ENCODE results near the gene NFILZ. TPM values are rescaled to one million over a fixed set of nuclear protein-coding genes. Genes with fewer than 3 reads are reported as not detected.
"Not testable (repeated sequence)": the region's sequence is repeated elsewhere in the genome, so short reads cannot be mapped to it uniquely, and the experiment has no call there.

Gene NFILZ
- total RNA-seq, 1 donor = not detected

GRCh38 chr19:8607386-8607785, 23.0 kb upstream of the NFILZ start:
- H3K9me3 ChIP-seq (ENCODE audit: low read depth, low read length) = no peaks in the 10 kb centered on the region
- peaks cover 12% of the 10 kb centered on the region for H3K27me3 ChIP-seq (ENCODE audit: insufficient read depth, low read length)
- H3K4me3 ChIP-seq (ENCODE audit: low read length) = no peak overlapping the region
- H3K4me1 ChIP-seq (ENCODE audit: insufficient read depth, low read length) = peaks cover 27% of the 10 kb centered on the region

- H3K9me3 ChIP-seq (ENCODE audit: low read depth, low read length) = no peaks in the 10 kb centered on the region
- H3K4me3 ChIP-seq (ENCODE audit: low read length) = no peak overlapping the region
Measured at GRCh38 chr19:8608941-8609278, 21.5 kb upstream of the NFILZ start.

DNA sequence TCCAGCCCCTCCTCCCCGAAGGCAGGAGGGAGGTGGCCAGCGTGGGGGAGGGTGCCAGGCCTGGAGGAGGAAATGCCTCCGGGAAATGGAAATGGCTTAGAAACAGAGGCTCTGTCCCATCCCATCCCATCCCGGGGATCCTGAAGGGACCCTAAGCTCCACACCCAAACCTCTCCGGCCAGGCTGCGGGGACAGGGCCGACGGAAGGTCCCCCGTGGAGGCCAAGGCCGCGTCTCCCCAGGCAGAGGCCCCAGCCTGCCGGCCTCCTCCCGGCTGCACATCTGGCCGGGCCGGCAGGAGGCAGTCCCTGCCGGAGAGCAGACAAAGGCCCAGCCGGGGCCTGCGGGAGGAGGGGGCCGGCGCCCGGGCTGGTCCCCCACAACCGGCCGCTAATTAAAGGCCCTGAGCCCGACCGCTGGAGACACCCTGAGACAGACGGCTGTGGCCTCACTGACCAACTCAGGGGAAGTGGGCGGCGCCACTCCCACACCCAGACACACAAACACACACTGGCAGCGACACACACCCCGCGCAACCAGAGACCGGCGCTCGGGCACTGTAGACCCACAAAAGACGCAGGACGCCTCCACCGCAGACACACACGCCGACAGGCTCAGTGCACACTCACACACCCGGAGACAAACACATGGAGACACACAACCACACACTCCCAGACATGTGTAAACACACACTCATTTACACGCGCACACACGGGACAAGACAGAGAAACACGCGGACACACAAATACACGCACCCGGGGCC, 21.0 kb upstream of the NFILZ start:
- peak overlapping the region; percentile 50 for H3K4me3 ChIP-seq (ENCODE audit: low read length)
- H3K27me3 ChIP-seq (ENCODE audit: insufficient read depth, low read length) = peaks cover 12% of the 10 kb centered on the region
- no peaks in the 10 kb centered on the region for H3K9me3 ChIP-seq (ENCODE audit: low read depth, low read length)
- peaks cover 27% of the 10 kb centered on the region for H3K4me1 ChIP-seq (ENCODE audit: insufficient read depth, low read length)

More at GRCh38 chr19:8608941-8609278, 21.5 kb upstream of the NFILZ start:
- peaks cover 12% of the 10 kb centered on the region for H3K27me3 ChIP-seq (ENCODE audit: insufficient read depth, low read length)
- peaks cover 27% of the 10 kb centered on the region for H3K4me1 ChIP-seq (ENCODE audit: insufficient read depth, low read length)

- Histone ChIP-seq H3K4me1 (ENCODE audit: insufficient read depth, low read length) (peaks cover 28% of the 10 kb centered on the region), H3K4me3 (ENCODE audit: low read length) (peak within 1 kb of the TSS; percentile 50), H3K27me3 (ENCODE audit: insufficient read depth, low read length) (peaks cover 12% of the 10 kb centered on the region), H3K9me3 (ENCODE audit: low read depth, low read length) (no peaks in the 10 kb centered on the region)
Measured at GRCh38 chr19:8610041-8610935, 20.1 kb upstream of the NFILZ start, which contains the start of gene ADAMTS10. Gene ADAMTS10 (minus strand): TSS chr19:8610715. CDS start chr19:8605710, 5,005 bp downstream.

DNA sequence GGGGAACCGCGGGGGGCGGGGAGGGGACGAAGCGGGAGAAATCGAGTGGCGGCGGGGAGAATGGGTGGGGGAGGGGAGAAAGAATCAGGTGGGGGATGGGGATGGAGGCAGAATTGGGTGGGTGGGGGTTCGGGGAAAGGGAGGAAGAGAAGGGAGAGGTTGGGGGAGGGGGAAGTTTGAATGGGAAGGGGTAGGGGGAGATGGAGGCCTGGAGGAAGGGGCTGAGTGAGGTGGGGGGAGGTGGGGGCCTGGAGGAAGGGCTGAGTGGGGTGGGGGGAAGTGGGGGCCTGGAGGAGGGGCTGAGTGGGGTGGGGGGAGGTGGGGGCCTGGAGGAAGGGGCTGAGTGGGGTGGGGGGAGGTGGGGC, 19.5 kb upstream of the NFILZ start:
- peaks cover 34% of the 10 kb centered on the region for H3K4me1 ChIP-seq (ENCODE audit: insufficient read depth, low read length)
- H3K9me3 ChIP-seq (ENCODE audit: low read depth, low read length) = no peaks in the 10 kb centered on the region
- no peak overlapping the region for H3K4me3 ChIP-seq (ENCODE audit: low read length)
- H3K27me3 ChIP-seq (ENCODE audit: insufficient read depth, low read length) = peaks cover 12% of the 10 kb centered on the region

DNA sequence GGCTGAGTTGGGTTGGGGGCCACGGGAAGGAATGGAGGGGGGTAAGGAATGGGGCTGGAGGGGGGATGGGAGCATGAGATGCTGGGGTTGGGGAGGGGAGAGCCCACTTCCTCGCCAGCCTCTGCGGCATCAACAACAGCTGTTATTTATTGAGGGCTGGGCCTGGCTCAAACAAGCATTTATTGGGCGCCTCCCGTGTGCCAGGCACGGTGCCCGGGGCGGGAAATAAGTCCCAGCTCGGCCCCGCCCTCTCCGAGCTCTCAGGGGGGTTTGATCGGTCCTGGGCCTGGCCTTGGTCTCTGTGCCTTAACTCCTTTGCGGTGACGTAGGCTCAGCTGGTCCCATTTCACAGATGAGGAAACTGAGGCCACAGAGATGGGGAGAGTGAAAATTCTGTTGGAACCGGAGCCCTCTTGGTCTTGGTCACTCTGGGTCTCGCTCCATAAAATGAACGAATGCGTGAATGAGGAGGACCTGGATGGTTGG, 19.0 kb upstream of the NFILZ start:
- H3K27me3 ChIP-seq (ENCODE audit: insufficient read depth, low read length) = peaks cover 12% of the 10 kb centered on the region
- no peaks in the 10 kb centered on the region for H3K9me3 ChIP-seq (ENCODE audit: low read depth, low read length)
- peaks cover 38% of the 10 kb centered on the region for H3K4me1 ChIP-seq (ENCODE audit: insufficient read depth, low read length)
- H3K4me3 ChIP-seq (ENCODE audit: low read length) = no peak overlapping the region

DNA sequence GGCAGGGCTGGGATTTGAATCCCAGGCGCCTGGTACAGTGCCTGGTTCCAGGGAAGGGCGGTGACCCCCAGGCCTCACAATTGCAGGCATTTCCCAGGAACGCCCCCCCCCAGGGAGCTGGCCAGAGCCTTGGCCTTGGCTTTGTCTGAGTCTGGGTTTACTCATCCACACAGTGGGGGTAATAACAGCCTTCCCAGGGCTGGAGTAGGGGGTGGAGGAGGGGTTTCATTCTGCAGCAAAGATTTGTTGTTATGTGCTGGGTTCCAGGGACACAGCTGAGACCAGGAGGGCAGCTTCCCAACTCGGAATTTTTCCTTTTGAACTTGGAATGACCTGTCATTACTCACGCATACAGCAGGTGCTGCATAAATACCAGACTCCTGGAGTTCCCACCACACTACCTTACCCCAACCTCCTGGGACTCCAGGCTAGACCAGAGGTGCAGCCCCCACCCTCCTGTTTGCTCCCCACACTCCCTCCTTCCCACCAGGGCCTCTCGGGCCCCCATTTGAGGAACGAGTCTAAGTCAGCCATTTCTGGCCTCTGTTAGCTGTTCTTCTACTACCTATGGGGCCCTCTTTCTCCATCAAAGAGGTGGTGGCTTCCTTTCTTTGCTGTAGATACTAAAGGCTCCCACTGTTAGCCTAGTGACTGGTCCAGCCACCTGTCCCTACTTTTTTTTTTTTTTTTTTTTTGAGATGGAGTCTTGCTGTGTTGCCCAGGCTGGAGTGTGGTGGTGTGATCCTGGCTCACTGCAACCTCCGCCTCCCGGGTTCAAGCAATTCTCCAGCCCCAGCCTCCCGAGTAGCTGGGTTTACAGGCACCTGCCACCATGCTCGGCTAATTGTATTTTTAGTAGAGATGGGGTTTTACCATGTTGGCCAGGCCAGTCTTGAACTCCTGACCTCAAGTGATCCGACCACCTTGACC, 18.3 kb upstream of the NFILZ start:
- Histone ChIP-seq H3K4me3 (ENCODE audit: low read length) (no peak overlapping the region), H3K27me3 (ENCODE audit: insufficient read depth, low read length) (peaks cover 12% of the 10 kb centered on the region), H3K4me1 (ENCODE audit: insufficient read depth, low read length) (peaks cover 38% of the 10 kb centered on the region), H3K9me3 (ENCODE audit: low read depth, low read length) (no peaks in the 10 kb centered on the region)

DNA sequence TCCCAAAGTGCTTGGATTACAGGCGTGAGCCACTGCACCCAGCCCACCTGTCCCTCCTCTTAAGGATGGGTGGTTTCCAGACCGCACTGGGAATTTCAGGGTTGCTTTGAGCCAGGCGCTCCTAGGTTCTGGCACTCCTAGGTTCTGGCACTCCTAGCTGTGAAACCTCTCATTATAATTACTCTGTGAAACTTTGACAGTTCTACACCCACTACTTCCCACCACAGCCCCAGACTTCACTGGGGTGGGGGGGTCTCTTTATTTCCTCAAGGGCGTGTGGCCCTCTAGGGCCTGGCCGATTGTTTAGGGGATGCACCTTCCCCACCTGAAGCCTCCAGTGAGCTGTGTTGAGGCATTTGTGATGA, 17.6 kb upstream of the NFILZ start:
- Histone ChIP-seq H3K4me3 (ENCODE audit: low read length) (no peak overlapping the region), H3K27me3 (ENCODE audit: insufficient read depth, low read length) (peaks cover 12% of the 10 kb centered on the region), H3K9me3 (ENCODE audit: low read depth, low read length) (no peaks in the 10 kb centered on the region), H3K4me1 (ENCODE audit: insufficient read depth, low read length) (peaks cover 38% of the 10 kb centered on the region)

DNA sequence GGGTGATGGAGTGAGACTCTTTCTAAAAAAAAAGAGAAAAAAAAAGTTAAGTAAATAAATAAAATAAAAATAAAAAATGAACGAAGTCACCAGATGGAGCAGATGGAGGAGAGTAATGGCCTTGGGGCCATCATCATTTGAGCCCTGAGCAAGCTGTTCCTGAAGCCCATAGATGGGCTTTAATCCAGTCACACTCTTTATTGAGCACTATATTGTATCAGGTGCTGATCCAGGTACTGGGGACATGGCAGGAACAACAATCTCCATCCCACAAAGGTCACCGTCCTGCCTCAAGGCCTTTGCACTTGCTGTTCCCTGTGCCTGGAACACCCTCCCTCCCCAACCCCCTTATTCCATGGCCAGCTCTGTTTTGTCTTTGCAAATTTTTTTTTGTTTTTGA, 16.0 kb upstream of the NFILZ start:
- no peak overlapping the region for H3K4me3 ChIP-seq (ENCODE audit: low read length)
- H3K4me1 ChIP-seq (ENCODE audit: insufficient read depth, low read length) = peaks cover 25% of the 10 kb centered on the region
- H3K9me3 ChIP-seq (ENCODE audit: low read depth, low read length) = no peaks in the 10 kb centered on the region
- H3K27me3 ChIP-seq (ENCODE audit: insufficient read depth, low read length) = peaks cover 7% of the 10 kb centered on the region

- Histone ChIP-seq H3K4me1 (ENCODE audit: insufficient read depth, low read length) (peaks cover 19% of the 10 kb centered on the region), H3K27me3 (ENCODE audit: insufficient read depth, low read length) (peaks cover 2% of the 10 kb centered on the region), H3K9me3 (ENCODE audit: low read depth, low read length) (no peaks in the 10 kb centered on the region), H3K4me3 (ENCODE audit: low read length) (no peak overlapping the region)
Measured at GRCh38 chr19:8615024-8615423, 15.4 kb upstream of the NFILZ start.

DNA sequence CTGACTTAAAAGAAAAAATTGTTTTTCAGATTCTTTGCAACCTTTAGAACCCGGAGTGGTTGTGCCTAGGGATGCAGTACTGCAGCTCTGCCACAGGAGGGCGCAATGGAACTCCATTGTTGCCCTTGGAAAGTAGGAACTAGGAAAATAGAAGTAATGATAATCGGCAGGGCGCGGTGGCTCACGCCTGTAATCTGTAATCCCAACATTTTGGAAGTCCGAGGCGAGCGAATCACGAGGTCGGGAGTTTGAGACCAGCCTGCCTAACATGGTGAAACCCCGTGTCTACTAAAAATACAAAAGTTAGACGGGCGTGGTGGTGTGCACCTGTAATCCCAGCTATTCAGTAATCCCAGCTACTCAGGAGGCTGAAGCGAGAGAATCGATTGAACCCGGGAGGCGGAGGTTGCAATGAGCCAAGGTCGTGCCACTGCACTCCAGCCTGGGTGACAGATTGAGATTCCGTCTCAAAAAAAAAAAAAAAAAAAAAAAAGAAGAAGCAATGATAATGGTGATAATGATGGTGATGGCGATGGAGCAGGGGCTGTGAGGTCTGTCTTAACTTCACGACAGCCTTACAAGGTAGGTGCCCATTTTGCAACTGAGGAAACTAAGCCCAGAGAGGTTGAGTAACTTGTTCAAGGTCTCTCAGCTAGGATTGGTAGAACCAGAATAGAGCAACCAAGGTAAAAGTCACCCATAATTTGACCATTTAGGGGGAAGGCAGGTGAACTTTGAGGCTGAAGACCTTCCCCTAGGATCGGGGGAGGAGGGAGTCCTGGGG, 14.4 kb upstream of the NFILZ start:
- H3K9me3 ChIP-seq (ENCODE audit: low read depth, low read length) = no peaks in the 10 kb centered on the region
- H3K27me3 ChIP-seq (ENCODE audit: insufficient read depth, low read length) = no peaks in the 10 kb centered on the region
- no peak overlapping the region for H3K4me3 ChIP-seq (ENCODE audit: low read length)
- H3K4me1 ChIP-seq (ENCODE audit: insufficient read depth, low read length) = peaks cover 16% of the 10 kb centered on the region

DNA sequence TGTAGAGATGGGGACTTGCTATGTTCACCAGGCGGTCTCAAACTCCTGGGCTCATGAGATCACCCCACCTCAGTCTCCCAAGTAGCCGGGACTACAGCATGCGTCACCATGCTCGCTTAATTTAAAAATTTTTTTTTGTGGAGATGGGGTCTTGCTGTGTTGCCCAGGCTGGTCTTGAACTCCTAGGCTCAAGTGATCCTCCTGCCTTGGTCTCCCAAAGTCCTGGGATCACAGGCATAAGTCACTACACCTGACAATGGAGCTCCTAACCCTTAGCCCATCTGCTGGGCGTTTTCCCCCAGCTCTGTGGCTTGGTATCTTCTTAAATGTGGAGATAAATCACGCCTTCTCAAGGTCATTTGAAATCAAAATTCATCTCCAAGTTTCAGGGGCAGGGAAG, 13.6 kb upstream of the NFILZ start:
- H3K4me3 ChIP-seq (ENCODE audit: low read length) = no peak overlapping the region
- peaks cover 12% of the 10 kb centered on the region for H3K4me1 ChIP-seq (ENCODE audit: insufficient read depth, low read length)
- H3K9me3 ChIP-seq (ENCODE audit: low read depth, low read length) = no peaks in the 10 kb centered on the region
- no peaks in the 10 kb centered on the region for H3K27me3 ChIP-seq (ENCODE audit: insufficient read depth, low read length)

DNA sequence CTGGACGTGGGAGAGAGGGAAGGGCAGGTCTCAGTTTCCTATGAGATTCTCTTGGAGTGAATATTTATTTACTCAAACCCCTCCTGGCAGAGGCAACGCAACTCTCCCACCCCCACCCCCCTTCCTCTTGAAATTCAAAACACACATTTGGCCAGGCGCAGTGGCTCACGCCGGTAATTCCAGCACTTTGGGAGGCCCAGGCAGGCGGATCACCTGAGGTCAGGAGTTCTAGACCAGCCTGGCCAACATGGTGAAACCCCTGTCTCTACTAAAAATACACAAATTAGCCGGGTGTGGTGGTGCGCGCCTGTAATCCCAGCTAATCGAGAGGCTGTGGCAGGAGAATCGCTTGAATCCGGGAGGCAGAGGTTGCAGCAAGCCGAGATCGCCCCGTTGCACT, 13.1 kb upstream of the NFILZ start:
- H3K27me3 ChIP-seq (ENCODE audit: insufficient read depth, low read length) = not testable (repeated sequence)

DNA sequence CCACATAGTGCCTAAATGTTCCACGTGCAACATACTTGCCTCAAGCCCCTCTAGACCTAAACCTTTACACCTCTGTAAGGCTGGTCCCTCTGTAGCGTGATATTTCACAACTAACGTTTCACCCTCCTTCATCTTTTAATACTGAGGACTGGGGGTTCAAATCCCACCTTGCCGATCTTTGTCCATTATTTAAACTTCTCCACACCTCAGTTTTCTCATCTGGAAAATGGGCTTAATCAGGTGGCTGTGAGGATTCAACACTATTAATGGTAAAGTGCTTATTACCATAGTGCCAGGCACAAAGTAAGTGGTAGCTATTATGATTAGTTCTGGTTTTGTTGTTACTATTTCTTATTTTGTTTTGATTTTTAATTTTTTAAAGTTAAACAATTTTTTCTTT, 12.4 kb upstream of the NFILZ start:
- Histone ChIP-seq H3K27me3 (ENCODE audit: insufficient read depth, low read length) (no peaks in the 10 kb centered on the region), H3K4me3 (ENCODE audit: low read length) (no peak overlapping the region), H3K4me1 (ENCODE audit: insufficient read depth, low read length) (peaks cover 11% of the 10 kb centered on the region), H3K9me3 (ENCODE audit: low read depth, low read length) (no peaks in the 10 kb centered on the region)

More for the DNA sequence above, 13.1 kb upstream of the NFILZ start:
- not testable (repeated sequence) for H3K4me3 ChIP-seq (ENCODE audit: low read length); H3K9me3 ChIP-seq (ENCODE audit: low read depth, low read length)
- H3K4me1 ChIP-seq (ENCODE audit: insufficient read depth, low read length) = peaks cover 11% of the 10 kb centered on the region
